ENCODE data around the gene GPATCH2.

The GPATCH2 gene

DNA sequence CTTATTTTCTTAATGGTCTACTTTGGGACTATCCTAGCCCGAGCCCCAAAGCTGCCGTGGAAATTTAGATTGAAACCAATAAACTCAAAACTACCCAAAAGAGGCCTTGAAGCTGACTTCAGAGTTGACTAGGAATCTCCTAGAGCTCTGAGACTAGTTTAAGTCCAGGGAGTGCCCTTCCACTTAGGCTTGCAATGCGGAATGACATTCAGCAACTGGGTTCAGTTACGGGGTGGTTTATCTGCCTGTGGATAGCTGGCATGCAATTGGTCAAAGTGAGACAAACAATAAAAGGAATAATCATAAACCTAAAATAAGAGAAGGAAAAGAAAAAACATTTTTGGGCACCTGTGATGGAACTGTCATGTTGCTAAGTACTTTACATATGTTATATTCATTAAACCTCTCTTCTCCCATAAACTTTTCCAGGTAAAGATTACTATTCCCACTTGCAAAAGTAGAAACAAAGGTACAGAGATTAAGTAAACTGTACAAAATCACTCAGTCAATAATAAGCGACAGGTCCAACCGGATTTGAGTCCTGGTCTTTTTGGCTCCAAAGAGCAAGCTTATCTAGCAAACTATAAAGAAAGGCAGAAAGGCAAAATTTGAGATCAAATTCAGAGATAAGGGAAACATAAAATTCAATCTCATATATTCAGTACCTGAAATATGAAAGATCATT, 56.5 kb downstream of the GPATCH2 start:
- no peak for DNase-seq

DNA sequence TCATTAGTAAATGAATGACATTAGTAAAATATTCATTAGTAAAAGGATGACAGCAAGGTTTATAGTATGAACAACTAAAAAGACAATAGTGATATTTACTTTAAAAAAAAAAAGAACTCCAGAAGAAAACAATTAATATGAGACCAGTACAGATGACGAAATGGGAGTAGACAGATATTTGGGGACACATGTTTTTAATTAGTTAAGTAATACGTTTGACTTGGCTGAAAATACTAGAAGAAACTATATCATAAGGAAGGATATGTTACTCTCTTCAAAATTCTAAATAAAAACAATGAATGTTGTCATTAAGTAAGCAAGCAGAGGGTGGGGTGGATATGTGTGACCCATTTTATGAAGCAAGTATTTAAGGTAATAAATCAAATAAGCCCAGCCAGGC, 61.9 kb downstream of the GPATCH2 start:
- DNase-seq = no peak

- DNase-seq = no peak
Measured at GRCh38 chr1:217568200-217568599, 62.7 kb downstream of the GPATCH2 start.

GRCh38 chr1:217564833-217565232, 66.1 kb downstream of the GPATCH2 start:
- no peak for DNase-seq

- DNase-seq = no peak
Measured at GRCh38 chr1:217564207-217564606, 66.7 kb downstream of the GPATCH2 start.

- DNase-seq = no peak
Measured at GRCh38 chr1:217563179-217563578, 67.7 kb downstream of the GPATCH2 start.

DNA sequence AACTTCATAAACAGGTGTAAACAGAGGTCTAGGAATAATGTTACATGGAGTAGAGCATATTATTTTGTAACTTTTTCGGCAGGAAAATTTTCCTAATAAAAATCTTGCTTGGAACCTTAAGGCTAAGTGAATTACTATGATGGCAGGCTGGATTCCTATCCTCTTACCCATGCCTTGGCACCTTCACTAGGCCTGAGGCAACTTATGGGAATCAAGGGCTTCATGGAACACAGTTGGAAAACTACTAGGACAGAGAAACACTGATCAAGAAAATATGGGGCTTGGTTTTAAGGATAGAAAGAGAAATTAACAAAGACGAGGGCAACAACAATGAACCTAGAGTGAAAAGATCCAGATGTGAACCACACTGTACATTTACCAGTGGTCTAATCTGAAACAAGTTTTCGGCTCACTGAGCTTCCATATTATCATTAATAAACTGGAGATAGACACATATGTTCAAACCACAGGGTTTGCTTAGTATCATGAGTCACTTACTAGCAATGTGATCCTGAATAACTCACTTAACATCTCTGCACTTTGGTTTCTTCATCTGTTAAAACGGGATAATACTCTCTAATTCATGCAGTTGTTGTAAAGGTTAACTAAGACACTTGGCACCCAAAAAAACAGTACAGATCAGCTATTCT, 68.5 kb downstream of the GPATCH2 start:
- DNase-seq = no peak

- DNase-seq = no peak
Measured at GRCh38 chr1:217561446-217561845, 69.4 kb downstream of the GPATCH2 start.

GRCh38 chr1:217554849-217555248, 76.0 kb downstream of the GPATCH2 start:
- DNase-seq = no peak

GRCh38 chr1:217553949-217554509, 76.9 kb downstream of the GPATCH2 start:
- DNase-seq = no peak

GRCh38 chr1:217552339-217552951, 78.4 kb downstream of the GPATCH2 start:
- no peak for DNase-seq

- DNase-seq = no peak
Measured at GRCh38 chr1:217542837-217543236, 88.1 kb downstream of the GPATCH2 start.

DNA sequence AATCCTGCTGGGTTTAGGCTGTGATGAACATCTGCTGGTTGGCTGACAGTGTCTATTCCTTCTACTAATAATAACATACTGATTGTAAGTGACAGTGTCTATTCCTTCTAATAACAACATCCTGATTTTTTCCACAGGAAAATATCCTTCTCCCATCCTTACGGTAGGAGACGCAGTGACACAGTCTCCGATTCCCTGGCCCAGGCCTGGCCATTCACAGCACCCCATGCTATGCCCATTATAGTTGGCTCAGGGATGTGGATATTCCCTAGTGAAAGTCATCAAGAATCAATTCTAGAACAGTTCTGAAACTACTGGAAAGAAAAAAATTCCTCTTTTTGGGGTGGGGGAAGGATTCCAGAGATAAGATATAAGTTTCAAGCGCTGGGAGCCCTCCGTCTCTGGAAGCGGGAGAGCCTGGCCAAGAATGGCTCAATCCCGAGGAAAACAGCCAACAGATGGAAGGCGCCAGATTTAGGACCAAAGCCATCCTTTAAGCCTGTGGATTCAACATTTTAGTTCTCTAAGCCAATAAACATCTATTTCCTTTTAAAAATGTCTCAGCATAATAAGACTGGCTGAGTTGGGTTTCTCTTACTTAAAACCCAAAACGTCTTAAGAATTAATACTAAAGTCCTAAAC, 88.6 kb downstream of the GPATCH2 start:
- DNase-seq = no peak

DNA sequence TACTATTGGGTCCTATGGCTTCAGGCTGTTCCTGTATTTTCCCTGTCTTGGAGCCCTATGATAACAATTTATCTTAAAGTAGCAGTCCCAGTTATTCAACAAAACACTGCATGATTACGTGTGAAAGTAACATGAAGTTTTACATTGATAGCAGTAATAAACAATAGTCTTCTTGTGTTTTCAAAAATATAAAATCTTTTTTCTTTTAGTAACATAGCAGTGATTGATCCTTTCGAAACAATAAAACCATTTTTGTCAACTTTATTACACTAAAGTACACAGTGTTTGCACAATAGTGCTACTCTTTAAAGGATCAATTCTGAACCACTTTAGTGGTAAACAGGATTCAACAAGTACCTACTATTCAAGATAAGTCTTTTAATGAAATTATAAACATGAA, 90.6 kb downstream of the GPATCH2 start:
- no peak for DNase-seq

DNA sequence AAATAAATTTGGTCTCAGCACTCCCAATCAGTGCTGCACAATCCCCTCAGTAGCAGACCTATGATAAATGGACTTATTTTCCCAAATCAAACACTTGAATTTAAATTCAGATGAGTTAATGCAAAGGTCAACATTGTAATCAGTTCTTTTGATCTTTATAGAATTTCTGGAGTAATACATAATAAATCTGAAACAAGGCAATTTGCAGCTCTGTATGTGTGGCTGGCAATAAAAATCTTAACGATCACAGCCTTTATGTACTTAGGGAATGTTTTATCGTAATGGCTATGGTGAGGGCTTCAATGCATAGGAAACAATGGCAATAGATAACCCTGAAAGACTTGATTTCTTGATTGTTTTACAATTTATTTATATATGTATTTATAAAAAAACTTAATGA, 91.4 kb downstream of the GPATCH2 start:
- DNase-seq = no peak

DNA sequence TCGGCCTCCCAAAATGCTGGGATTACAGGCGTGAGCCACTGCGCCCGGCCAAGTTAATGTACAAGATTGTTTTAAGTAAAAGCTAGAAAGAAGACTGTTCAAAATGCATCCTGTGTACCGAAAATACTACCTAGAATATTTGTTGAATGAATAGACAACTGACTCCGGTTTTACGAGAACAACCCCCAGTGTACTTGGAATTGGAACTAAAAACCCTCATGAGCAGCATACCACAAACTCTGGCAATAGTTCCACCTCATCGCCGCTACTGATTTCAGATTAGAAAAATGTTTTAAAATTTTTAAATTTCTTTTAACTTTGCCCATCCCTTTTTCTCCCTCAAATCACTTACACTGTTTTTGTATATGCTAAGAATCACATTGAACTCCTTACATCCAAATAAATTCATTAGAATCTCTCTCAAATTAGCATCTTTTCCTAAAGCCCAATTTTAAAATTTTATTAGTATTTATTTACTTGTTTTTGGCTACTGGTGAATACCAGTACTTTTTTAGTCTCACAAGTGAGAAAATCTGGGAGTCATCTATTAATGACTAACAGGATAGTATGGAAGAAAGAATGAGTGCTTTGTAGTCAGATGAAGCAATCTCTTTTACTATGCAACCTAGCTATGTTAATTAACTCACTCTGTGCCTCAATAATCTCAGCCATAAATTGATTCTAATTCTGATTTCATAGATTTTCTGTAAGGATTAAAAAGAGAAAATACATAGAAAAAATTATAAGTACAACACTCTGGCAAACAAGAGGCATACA, 95.1 kb downstream of the GPATCH2 start:
- no peak for DNase-seq

DNA sequence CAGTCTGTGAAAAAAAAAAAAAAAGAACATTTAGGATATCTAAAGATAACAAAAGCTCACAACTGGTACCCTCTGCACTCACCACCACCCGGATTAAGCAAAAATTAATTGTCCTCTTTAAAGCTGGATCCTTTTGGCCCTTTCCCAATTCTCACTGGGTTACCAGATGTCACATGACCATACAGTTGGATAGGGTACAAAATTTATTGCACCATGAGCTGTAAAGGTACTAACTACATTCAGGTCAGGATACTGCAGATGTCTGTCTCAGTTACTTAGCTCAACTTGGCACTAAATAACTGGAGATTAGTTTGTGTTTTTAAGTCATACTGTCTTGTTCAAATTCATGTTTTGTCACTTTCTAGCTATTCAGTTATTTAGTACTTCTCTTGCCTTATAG, 96.3 kb downstream of the GPATCH2 start:
- DNase-seq = no peak

DNA sequence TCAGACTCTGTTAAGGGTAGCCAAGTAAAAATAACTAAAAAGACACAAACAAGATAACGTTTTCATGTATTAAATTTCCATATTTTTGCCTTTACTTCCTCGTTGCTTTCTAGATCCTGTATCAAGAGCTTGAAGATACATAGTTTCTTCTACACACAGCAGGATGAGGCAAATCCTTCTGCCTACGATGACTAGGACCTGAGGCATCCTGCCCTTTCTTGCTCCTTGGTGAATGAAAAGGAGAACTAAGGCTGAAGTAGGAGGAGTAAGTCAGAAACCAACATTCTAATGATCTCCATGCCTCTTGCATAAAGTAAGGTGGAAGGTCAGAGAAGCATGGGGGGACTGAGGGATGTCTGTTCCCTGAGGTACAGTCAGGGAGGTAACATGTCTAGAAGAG, 102.6 kb downstream of the GPATCH2 start:
- DNase-seq = no peak

GRCh38 chr1:217527151-217527550, 103.7 kb downstream of the GPATCH2 start:
- DNase-seq = no peak

DNA sequence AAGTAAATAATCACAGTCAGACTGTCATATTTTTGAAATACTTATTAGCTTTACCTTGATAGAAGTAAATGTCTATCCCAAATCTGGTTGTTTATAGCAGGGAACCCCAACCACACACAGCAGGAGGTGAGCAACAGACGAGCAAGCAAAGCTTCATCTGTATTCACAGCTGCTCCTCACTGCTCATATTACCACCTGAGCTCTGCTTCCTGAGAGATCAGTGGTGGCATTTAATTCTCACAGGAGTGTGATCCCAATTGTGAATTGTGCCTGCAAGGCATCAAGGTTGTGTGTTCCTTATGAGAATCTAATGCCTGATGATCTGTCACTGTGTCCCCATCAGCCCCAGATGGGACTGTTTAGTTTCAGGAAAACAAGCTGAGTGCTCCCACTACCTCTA, 104.3 kb downstream of the GPATCH2 start:
- no peak for DNase-seq

GRCh38 chr1:217525773-217526490, 105.0 kb downstream of the GPATCH2 start:
- DNase-seq = no peak
